LNCAP (cell line): Measurements from ENCODE around the gene GRK6.

Experiments
- CTCF ChIP-seq: fragments of 450-650 bp; IDR thresholded peaks from 2 replicates; pipeline ENCODE4 v1.5.1; 2017; ENCODE audit warnings: mild to moderate bottlenecking

Gene GRK6

GRCh38 chr5:177412603-177413233 is 13.8 kb upstream of the GRK6 start:
- TF ChIP-seq CTCF = no peak

GRCh38 chr5:177414481-177414880 is 12.0 kb upstream of the GRK6 start:
- TF ChIP-seq CTCF = no peak

- TF ChIP-seq CTCF = no peak
These were observed 7.4 kb upstream of the GRK6 start for GRCh38 chr5:177419046-177419445.

- no peak for TF ChIP-seq CTCF
These were observed 5.2 kb upstream of the GRK6 start for GRCh38 chr5:177421062-177421798.

GRCh38 chr5:177423671-177424070 is 2.8 kb upstream of the GRK6 start:
- no peak for TF ChIP-seq CTCF

GRCh38 chr5:177425196-177425800 is 1.2 kb upstream of the GRK6 start:
- TF ChIP-seq CTCF = no peak

GRCh38 chr5:177425801-177426565 is 493 bp upstream of the GRK6 start:
- no peak for TF ChIP-seq CTCF
